Gastroesophageal sphincter (tissue), 4 donors: ENCODE results near the gene KCNMB2. TPM values are rescaled to one million over a fixed set of nuclear protein-coding genes. Genes with fewer than 3 reads are reported as not detected.

ENCODE experiments used
- ATAC-seq: fragments of 150-250 bp; one replicate; pipeline ENCODE4 v1.9.1; 2016; ENCODE audit warnings: mild to moderate bottlenecking, moderate library complexity
- H3K27ac ChIP-seq, 4 donors: fragments of 200-600 bp; sonication (generic) in 3 of 4; 1 replicate in 3 of 4; 2 replicates in 1 of 4; pipeline ENCODE4 v1.5.1; 2016 to 2019
- H3K27me3 ChIP-seq: fragments of 200-600 bp; sonication (generic); one replicate; pipeline ENCODE4 v1.5.1; 2019
- H3K36me3 ChIP-seq, 2 donors: fragments of 200-600 bp; sonication (generic); one replicate each; pipeline ENCODE4 v1.5.1; 2019; ENCODE audit warnings: control low read depth in 1 of 2
- H3K4me1 ChIP-seq, 3 donors: fragments of 200-600 bp; sonication (generic); 1 replicate in 2 of 3; 2 replicates in 1 of 3; pipeline ENCODE4 v1.5.1; 2016 to 2019; ENCODE audit warnings: control low read depth in 2 of 3
- H3K4me3 ChIP-seq, 2 donors: fragments of 200-600 bp; sonication (generic); one replicate each; pipeline ENCODE4 v1.5.1; 2019; ENCODE audit warnings: mild to moderate bottlenecking in 1 of 2, moderate library complexity in 1 of 2
- H3K9me3 ChIP-seq, 3 donors: fragments of 200-600 bp; sonication (generic); one replicate each; pipeline ENCODE4 v1.5.1; 2017 to 2019; ENCODE audit warnings: control low read depth in 2 of 3
- CTCF ChIP-seq, 4 experiments: fragments of 200-600 bp in 2 of 4; fragments of 450-650 bp in 2 of 4; sonication (generic) in 1 of 4; IDR thresholded peaks; one replicate each; pipeline ENCODE4 v1.5.1; 2017 to 2019; ENCODE audit warnings: antibody characterized with exemption in 4 of 4, mild to moderate bottlenecking in 2 of 4, moderate library complexity in 2 of 4
- EP300 ChIP-seq: sonication (generic); formaldehyde crosslinking; IDR thresholded peaks from one replicate; pipeline ENCODE4 v1.6.1; 2017; ENCODE audit warnings: antibody characterized with exemption, mild to moderate bottlenecking
- POLR2A ChIP-seq, 2 donors: fragments of 450-650 bp; IDR thresholded peaks; one replicate each; pipeline ENCODE4 v1.6.1; 2017; ENCODE audit warnings: antibody characterized with exemption in 2 of 2, mild to moderate bottlenecking in 2 of 2, moderate library complexity in 1 of 2
- POLR2AphosphoS5 ChIP-seq: sonication (generic); formaldehyde crosslinking; IDR thresholded peaks from one replicate; pipeline ENCODE4 v1.6.1; 2017; ENCODE audit warnings: antibody characterized with exemption
- WGBS, 2 donors: methylation state at CpG; one replicate each; pipeline ENCODE4 v1.1.5; 2018; ENCODE audit warnings: low coverage in 1 of 2; 5-methylcytosine and 5-hydroxymethylcytosine counted together
- total RNA-seq, 4 donors: library from RNA; depleted of rRNA; stranded (reverse); fragments of >200 nt; gene quantifications; one replicate each; pipeline ENCODE4 v1.1.0, GENCODE V29; 2016

Gene KCNMB2
- total RNA-seq, 4 donors from 2014 or later, result 1.3 TPM; not detected in 3

- H3K36me3 ChIP-seq, result no peaks in the 10 kb centered on the region
- no peak for ATAC-seq
- TF ChIP-seq POLR2A (IDR thresholded peaks at IDR 0.05), result no peak
- TF ChIP-seq CTCF (IDR thresholded peaks at IDR 0.05), result no peak
- no peak for TF ChIP-seq POLR2AphosphoS5
- TF ChIP-seq EP300, result no peak
- H3K27me3 ChIP-seq, result no peaks in the 10 kb centered on the region
- 78 to 85% methylated on average over 5 to 6 of the region's 6 CpGs for WGBS, 2 donors
- no peak overlapping the region for H3K27ac ChIP-seq
- H3K4me3 ChIP-seq, result no peak overlapping the region
- no peaks in the 10 kb centered on the region for H3K9me3 ChIP-seq
- H3K4me1 ChIP-seq, result peaks cover 0 to 11% (median 0%) of the 10 kb centered on the region in 3 donors
These were observed 229.2 kb downstream of the KCNMB2 start for GRCh38 chr3:178765472-178765871.

GRCh38 chr3:178767581-178767980 lies 231.3 kb downstream of the KCNMB2 start:
- TF ChIP-seq POLR2A (IDR thresholded peaks at IDR 0.05), result no peak
- no peak for TF ChIP-seq POLR2AphosphoS5
- no peak for TF ChIP-seq EP300
- TF ChIP-seq CTCF (IDR thresholded peaks at IDR 0.05), result no peak
- ATAC-seq, result no peak
- Histone ChIP-seq H3K4me3 (no peak overlapping the region), H3K27ac (no peak overlapping the region), H3K27me3 (no peaks in the 10 kb centered on the region), H3K4me1 (peaks cover 0 to 11% (median 0%) of the 10 kb centered on the region in 3 donors), H3K9me3 (no peaks in the 10 kb centered on the region), H3K36me3 (no peaks in the 10 kb centered on the region)

- Histone ChIP-seq H3K27me3 (no peaks in the 10 kb centered on the region), H3K27ac (no peak overlapping the region), H3K4me1 (peaks cover 0 to 11% (median 0%) of the 10 kb centered on the region in 3 donors), H3K4me3 (no peak overlapping the region), H3K36me3 (no peaks in the 10 kb centered on the region), H3K9me3 (no peaks in the 10 kb centered on the region)
- 83% methylated on average over 5 of the region's 5 CpGs for WGBS, 2 donors
- ATAC-seq, result no peak
- TF ChIP-seq EP300 (no peak), CTCF (IDR thresholded peaks at IDR 0.05) (no peak), POLR2AphosphoS5 (no peak), POLR2A (IDR thresholded peaks at IDR 0.05) (no peak)
These were observed 232.0 kb downstream of the KCNMB2 start for GRCh38 chr3:178768072-178768864.

GRCh38 chr3:178771511-178771910 lies 235.3 kb downstream of the KCNMB2 start:
- no peaks in the 10 kb centered on the region for H3K27me3 ChIP-seq
- peaks cover 0 to 11% (median 0%) of the 10 kb centered on the region in 3 donors for H3K4me1 ChIP-seq
- H3K9me3 ChIP-seq, result no peaks in the 10 kb centered on the region
- TF ChIP-seq POLR2AphosphoS5 (no peak), POLR2A (IDR thresholded peaks at IDR 0.05) (no peak), CTCF (IDR thresholded peaks at IDR 0.05) (no peak), EP300 (no peak)
- 100% methylated on average over 2 of the region's 3 CpGs; no CpG with 5 or more reads in 1 of the 2 donors for WGBS, 2 donors
- no peak for ATAC-seq
- H3K4me3 ChIP-seq, result no peak overlapping the region
- H3K27ac ChIP-seq, result no peak overlapping the region
- H3K36me3 ChIP-seq, result no peaks in the 10 kb centered on the region

GRCh38 chr3:178772746-178773145 lies 236.5 kb downstream of the KCNMB2 start:
- H3K4me3 ChIP-seq, result no peak overlapping the region
- ATAC-seq, result no peak
- H3K36me3 ChIP-seq, result no peaks in the 10 kb centered on the region
- TF ChIP-seq POLR2A (IDR thresholded peaks at IDR 0.05) (no peak), CTCF (IDR thresholded peaks at IDR 0.05) (no peak), POLR2AphosphoS5 (no peak), EP300 (no peak)
- H3K27ac ChIP-seq, result no peak overlapping the region
- no peaks in the 10 kb centered on the region for H3K27me3 ChIP-seq
- H3K9me3 ChIP-seq, result no peaks in the 10 kb centered on the region
- 85 to 93% methylated on average over 4 of the region's 4 CpGs for WGBS, 2 donors
- peaks cover 0 to under 1% (median 0%) of the 10 kb centered on the region in 3 donors for H3K4me1 ChIP-seq
